Keratinocyte (primary cell): ENCODE measurements around the gene MTR. TPM values are rescaled to one million over a fixed set of nuclear protein-coding genes. Genes with fewer than 3 reads are reported as not detected.

Experiments
- DNase-seq: peaks from one replicate; pipeline ENCODE4 v3.0.0-alpha.2; 2011; ENCODE audit warnings: low read depth, missing footprints, low spot score
- FAIRE-seq: peaks from 2 replicates; lab custom pipeline; 2011; peaks lifted over from hg19 to GRCh38; lab: Jason Lieb, UNC
- H2AFZ ChIP-seq: 2 replicates; pipeline ENCODE4 v1.6.0; 2012; ENCODE audit warnings: low read length, control low read depth, inconsistent platforms; ENCODE audit not compliant: control insufficient read depth
- H3K27ac ChIP-seq: 2 replicates; pipeline ENCODE4 v1.5.1; 2011; ENCODE audit warnings: low read length; ENCODE audit not compliant: control insufficient read depth, insufficient read depth
- H3K27me3 ChIP-seq: 3 replicates; pipeline ENCODE4 v1.6.0; 2011; ENCODE audit warnings: low read length; ENCODE audit not compliant: control insufficient read depth, insufficient read depth; ENCODE audit errors: extremely low read depth
- H3K36me3 ChIP-seq, 2 experiments: 2 replicates in 1 of 2; 3 replicates in 1 of 2; pipeline ENCODE4 v1.5.1; 2011; ENCODE audit warnings: low read length in 2 of 2, mild to moderate bottlenecking in 1 of 2; ENCODE audit not compliant: control insufficient read depth in 2 of 2, insufficient read depth in 2 of 2; ENCODE audit errors: extremely low read depth in 1 of 2
- H3K4me1 ChIP-seq: 3 replicates; pipeline ENCODE4 v1.5.1; 2011; ENCODE audit warnings: low read length; ENCODE audit not compliant: control insufficient read depth, insufficient read depth; ENCODE audit errors: extremely low read depth
- H3K4me2 ChIP-seq: 3 replicates; pipeline ENCODE4 v1.6.0; 2011; ENCODE audit warnings: low read depth, low read length; ENCODE audit not compliant: control insufficient read depth, insufficient read depth; ENCODE audit errors: extremely low read depth
- H3K4me3 ChIP-seq, 3 experiments: fragments of 200-600 bp in 1 of 3; sonication (generic) in 1 of 3; 2 replicates in 2 of 3; 3 replicates in 1 of 3; pipeline ENCODE4 v1.5.1; 2011 to 2016; ENCODE audit warnings: low read length in 3 of 3, mild to moderate bottlenecking in 3 of 3, control low read depth in 2 of 3, inconsistent platforms in 1 of 3, low read depth in 1 of 3, mixed read lengths in 1 of 3, mixed run types in 1 of 3, moderate library complexity in 1 of 3; ENCODE audit not compliant: control insufficient read depth in 2 of 3, insufficient read depth in 2 of 3; ENCODE audit errors: extremely low read depth in 1 of 3
- H3K79me2 ChIP-seq: 2 replicates; pipeline ENCODE4 v1.6.0; 2012; ENCODE audit warnings: low read length; ENCODE audit not compliant: control insufficient read depth, insufficient read depth
- H3K9ac ChIP-seq: 3 replicates; pipeline ENCODE4 v1.6.0; 2011; ENCODE audit warnings: low read length; ENCODE audit not compliant: control insufficient read depth, insufficient read depth; ENCODE audit errors: extremely low read depth
- H3K9me1 ChIP-seq: 3 replicates; pipeline ENCODE4 v1.6.0; 2011; ENCODE audit warnings: low read length; ENCODE audit not compliant: control insufficient read depth, insufficient read depth; ENCODE audit errors: extremely low read depth
- H3K9me3 ChIP-seq: 2 replicates; pipeline ENCODE4 v1.5.1; 2012; ENCODE audit warnings: low read depth, low read length; ENCODE audit not compliant: control insufficient read depth
- H4K20me1 ChIP-seq: 3 replicates; pipeline ENCODE4 v1.6.0; 2011; ENCODE audit warnings: low read length; ENCODE audit not compliant: control insufficient read depth, insufficient read depth; ENCODE audit errors: extremely low read depth
- EZH2 ChIP-seq: IDR thresholded peaks from one replicate; pipeline ENCODE4 v1.6.1; 2012; ENCODE audit warnings: inconsistent platforms, mild to moderate bottlenecking, low read length, moderate library complexity
- dilution Hi-C: fragments of 300-500 bp; cut with MboI; formaldehyde crosslinking; loops from one replicate; pipeline ENCODE4 v1.7.0; 2020; ENCODE audit warnings: low sequenced_read_pairs; ENCODE audit not compliant: extremely low pct_ligation_motif_present
- polyA plus RNA-seq, 5 experiments: library from polyadenylated mRNA; depleted of rRNA in 3 of 5; stranded (reverse) in 3 of 5; stranded (forward) in 1 of 5; unstranded in 1 of 5; fragments of >200 nt; gene quantifications; 1 replicate in 1 of 5; 2 replicates in 3 of 5; 3 replicates in 1 of 5; pipeline versions ENCODE4 v1.2.1 to v1.2.3, GENCODE V29; 2011 to 2012; ENCODE audit warnings: missing spikeins in 2 of 5, low read depth in 1 of 5, low replicate concordance in 1 of 5
- TF ChIP-seq, protein P1 (sequence below), 3 experiments: IDR thresholded peaks in 1 of 3; conservative IDR thresholded peaks in 1 of 3; optimal IDR thresholded peaks in 1 of 3; 2 replicates in 2 of 3; 3 replicates in 1 of 3; pipeline versions ENCODE3 to v1.5.1; 2011; ENCODE audit warnings: low read length in 3 of 3, mild to moderate bottlenecking in 3 of 3, moderate library complexity in 2 of 3, control low read depth in 1 of 3, inconsistent platforms in 1 of 3; ENCODE audit not compliant: insufficient read depth in 2 of 3; ENCODE audit errors: extremely low read depth in 1 of 3

The MTR gene
- polyA plus RNA-seq, 1 donor (not counting 4 experiments of a cell fraction or from before 2014, with no cell fraction given), result 14.3 TPM

DNA sequence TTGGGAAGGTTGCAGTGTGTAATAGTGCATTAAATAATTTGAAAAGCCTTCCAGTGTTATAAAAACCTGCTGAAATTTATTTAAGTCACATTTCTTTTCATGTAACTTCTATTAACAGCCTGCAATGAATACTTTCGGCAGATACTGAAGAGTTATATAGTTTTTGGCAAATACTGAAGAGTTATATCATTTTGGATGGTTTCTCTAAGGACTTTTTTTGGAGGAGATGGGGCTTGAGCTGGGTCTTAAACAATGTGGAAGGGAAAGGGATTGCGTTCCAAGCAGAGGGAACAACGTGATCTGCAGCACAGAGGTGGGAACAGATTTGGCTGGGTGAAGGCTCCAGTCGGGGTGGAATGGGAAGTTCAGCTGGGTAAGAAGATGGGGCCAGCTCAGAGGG is 39.8 kb downstream of the MTR start:
- no peak overlapping the region for H3K4me2 ChIP-seq
- H3K9ac ChIP-seq, result no peak overlapping the region
- no peaks in the 10 kb centered on the region for H3K4me1 ChIP-seq
- no peak overlapping the region for H2AFZ ChIP-seq
- no peak for TF ChIP-seq EZH2
- TF ChIP-seq, protein P1, sequence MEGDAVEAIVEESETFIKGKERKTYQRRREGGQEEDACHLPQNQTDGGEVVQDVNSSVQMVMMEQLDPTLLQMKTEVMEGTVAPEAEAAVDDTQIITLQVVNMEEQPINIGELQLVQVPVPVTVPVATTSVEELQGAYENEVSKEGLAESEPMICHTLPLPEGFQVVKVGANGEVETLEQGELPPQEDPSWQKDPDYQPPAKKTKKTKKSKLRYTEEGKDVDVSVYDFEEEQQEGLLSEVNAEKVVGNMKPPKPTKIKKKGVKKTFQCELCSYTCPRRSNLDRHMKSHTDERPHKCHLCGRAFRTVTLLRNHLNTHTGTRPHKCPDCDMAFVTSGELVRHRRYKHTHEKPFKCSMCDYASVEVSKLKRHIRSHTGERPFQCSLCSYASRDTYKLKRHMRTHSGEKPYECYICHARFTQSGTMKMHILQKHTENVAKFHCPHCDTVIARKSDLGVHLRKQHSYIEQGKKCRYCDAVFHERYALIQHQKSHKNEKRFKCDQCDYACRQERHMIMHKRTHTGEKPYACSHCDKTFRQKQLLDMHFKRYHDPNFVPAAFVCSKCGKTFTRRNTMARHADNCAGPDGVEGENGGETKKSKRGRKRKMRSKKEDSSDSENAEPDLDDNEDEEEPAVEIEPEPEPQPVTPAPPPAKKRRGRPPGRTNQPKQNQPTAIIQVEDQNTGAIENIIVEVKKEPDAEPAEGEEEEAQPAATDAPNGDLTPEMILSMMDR (optimal IDR thresholded peaks at IDR 0.05 in 1 of 3, IDR thresholded peaks at IDR 0.05 in 1 of 3, conservative IDR thresholded peaks at IDR 0.05 in 1 of 3; ENCODE audit: extremely low read depth in 1 of 3, insufficient read depth in 2 of 3, low read length in 3 of 3), result no peak
- no peaks in the 10 kb centered on the region for H4K20me1 ChIP-seq
- no peak overlapping the region for H3K4me3 ChIP-seq
- H3K27ac ChIP-seq, result no peak overlapping the region
- H3K79me2 ChIP-seq, result no peaks in the 10 kb centered on the region
- H3K9me3 ChIP-seq, result no peaks in the 10 kb centered on the region
- H3K9me1 ChIP-seq, result no peaks in the 10 kb centered on the region
- DNase-seq, result no peak
- FAIRE-seq, result no peak
- no peaks in the 10 kb centered on the region for H3K27me3 ChIP-seq
- peaks cover 5 to 18% of the 10 kb centered on the region in 2 experiments for H3K36me3 ChIP-seq
- dilution Hi-C loops, result no loop called here

DNA sequence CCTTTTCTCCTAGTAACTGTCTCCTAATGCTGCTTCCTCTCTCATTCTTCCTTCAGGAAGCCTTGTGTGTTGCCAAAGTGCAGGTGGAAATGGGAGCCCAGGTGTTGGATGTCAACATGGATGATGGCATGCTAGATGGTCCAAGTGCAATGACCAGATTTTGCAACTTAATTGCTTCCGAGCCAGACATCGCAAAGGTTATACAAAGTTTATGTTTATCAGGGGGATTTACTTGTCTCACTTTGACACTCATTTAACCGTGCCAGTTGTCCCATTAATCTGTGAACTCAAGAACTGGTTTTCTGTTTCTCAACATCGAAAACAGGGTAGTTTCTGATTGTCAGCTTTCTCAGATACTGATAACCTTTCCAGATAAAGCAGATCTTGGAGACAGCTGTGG is 40.4 kb downstream of the MTR start:
- Histone ChIP-seq H3K4me1 (no peaks in the 10 kb centered on the region), H3K27me3 (no peaks in the 10 kb centered on the region), H3K4me2 (no peak overlapping the region), H4K20me1 (no peaks in the 10 kb centered on the region), H3K9ac (no peak overlapping the region), H3K79me2 (no peaks in the 10 kb centered on the region), H3K36me3 (peaks cover 5 to 21% of the 10 kb centered on the region in 2 experiments), H2AFZ (no peak overlapping the region), H3K4me3 (no peak overlapping the region), H3K9me1 (no peaks in the 10 kb centered on the region), H3K27ac (no peak overlapping the region), H3K9me3 (no peaks in the 10 kb centered on the region)
- no peak for DNase-seq
- FAIRE-seq, result no peak
- TF ChIP-seq EZH2, result no peak
- TF ChIP-seq, protein P1 (optimal IDR thresholded peaks at IDR 0.05 in 1 of 3, IDR thresholded peaks at IDR 0.05 in 1 of 3, conservative IDR thresholded peaks at IDR 0.05 in 1 of 3; ENCODE audit: extremely low read depth in 1 of 3, insufficient read depth in 2 of 3, low read length in 3 of 3), result no peak
- dilution Hi-C loops, result no loop called here
